IPS-11a (cell line): Measurements from ENCODE around the gene KIF5C.

Experiments
- H3K4me3 ChIP-seq: one replicate; pipeline ENCODE4 v1.5.1; 2013; ENCODE audit warnings: low read depth, low read length, control low read depth

Gene KIF5C

DNA sequence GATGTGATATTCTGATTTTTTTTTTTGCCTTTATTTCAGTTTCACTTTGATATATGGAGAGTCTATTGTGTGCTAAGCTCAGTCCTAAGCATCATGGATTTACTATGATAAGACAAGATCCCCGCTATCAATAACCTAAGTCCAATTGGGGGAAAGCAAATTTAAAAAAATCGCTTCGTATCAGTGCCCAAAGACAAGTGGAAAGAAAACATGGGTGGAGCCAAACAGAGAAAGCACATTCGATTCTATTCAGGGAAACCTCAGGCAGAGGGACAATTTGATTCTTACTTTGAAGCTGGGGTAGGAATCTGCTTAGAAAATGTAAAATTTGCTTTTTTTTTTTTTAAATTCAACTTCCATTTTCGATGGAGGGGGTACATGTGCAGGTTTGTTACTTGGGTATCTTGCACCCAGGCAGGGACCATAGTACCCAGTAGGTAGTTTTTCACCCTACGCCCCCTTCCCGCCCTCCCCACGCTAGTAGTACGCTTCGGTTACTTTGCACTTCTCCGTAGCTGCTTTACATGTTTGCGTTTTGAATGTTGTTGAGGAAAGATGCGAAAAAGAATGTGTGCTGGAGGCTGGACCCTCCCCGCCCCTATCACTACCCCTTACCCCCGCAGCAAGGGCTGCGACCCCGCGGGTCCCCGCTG is 12.4 kb downstream of the KIF5C start:
- peak overlapping the region; percentile 52 for H3K4me3 ChIP-seq

DNA sequence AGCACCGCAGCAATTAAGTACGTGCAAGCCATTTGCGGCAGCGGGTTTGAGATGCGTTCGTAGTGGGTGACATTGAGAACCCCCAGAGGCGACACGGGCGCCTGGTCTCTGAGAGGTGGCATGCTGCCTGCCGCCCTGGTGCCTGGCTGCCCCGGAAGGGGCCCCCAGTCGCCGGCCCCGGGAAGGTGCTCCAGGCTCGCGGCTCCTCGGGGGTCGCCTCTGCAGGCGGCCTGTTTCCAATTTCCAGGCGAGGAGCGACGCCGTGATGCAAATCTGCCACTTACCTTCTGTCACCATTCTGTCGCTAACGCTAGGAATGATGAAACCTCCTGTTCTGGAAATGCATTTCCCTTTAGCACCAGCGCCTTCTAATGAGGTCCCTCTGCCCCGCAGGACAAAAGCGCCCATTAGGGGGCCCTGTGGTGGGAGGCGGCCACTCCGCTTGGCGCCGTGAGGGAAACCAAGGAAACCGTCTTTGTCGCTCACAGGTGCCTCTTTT is 13.0 kb downstream of the KIF5C start:
- H3K4me3 ChIP-seq = peak overlapping the region; percentile 52

DNA sequence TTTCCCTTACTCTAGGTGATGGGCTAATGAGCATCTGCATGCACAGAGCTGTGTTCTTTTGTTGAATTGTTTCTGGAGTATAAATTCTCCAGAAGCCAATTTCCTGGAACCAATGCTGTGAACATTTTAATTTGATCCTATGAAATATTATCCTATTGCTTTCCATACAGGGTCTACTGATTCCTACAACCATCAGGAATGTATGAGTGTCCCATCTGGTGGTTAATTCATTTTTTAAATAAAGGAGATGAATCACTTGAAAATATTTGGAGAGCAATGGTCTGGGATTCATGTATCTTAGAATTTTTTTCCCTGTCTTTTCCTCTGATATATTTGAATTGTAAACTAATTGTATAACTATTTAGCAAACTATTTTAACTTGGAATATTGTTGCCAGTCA is 14.0 kb downstream of the KIF5C start:
- H3K4me3 ChIP-seq = no peak overlapping the region

DNA sequence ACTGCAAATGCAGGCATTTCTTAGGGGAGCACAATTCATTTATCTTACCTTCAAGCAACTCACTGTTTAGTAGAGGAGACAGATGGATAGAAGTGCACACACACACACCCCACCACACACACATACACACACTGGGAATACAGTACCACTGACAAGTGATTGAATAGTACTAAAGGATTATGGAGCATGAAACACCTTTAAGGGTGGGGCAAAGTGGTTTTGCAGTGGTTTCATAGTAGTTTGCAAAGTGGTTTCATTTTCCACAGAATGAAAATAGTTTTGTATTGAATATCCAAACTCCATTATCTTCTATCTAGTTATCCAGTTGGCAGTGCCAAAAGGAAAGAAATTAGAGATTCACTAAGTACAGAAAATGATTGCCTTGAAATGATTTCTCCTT is 18.9 kb downstream of the KIF5C start:
- H3K4me3 ChIP-seq = no peak overlapping the region

DNA sequence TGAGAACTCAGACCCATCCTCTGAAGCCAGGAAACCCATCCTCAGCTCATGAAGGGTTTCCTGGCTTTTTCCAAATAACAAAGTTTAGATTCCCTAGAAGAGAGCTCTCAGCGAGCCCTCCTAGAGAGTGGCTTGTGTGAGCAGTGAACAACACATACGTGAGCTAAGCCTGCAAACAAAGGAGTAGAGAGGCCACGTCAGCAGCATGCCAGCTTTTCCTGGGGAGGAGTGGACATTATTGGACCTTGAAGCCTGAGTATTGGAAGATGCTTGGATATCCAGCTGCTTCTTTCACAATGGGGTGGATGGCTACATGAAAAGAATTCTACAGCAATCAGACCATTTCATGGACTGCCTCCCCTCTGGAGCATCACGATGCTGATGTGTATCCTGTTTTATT is 21.1 kb downstream of the KIF5C start:
- no peak overlapping the region for H3K4me3 ChIP-seq

DNA sequence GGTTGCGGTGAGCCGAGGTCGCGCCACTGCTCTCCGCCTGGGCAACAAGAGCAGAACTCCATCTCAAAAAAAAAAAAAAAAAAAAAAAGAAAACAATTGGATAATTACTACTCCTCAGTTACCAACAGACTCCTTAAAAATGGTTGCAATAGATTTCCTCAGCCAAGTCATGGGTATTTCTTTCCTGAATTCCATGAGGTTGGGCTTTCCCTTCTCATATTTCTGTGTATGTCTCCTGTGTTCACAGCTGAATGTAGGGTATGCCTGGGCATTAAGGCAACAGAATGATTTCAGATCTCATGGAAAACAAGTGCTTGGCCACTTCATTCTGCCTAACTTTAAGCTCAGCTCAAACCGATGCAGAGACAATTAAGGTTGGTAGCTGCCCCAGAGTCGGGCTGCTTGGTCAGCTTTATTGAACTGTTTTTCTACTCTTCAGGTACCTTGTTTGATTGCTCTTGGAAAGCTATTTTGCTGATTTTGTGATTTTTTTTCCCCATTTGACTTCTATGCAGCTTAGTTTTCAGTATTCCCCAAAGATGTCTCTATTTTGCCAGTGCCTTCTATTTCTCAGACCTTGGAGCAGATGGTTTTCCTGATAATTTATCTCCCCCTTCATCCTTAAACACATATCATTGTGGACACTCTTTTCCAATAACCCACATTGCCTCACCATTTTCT is 24.8 kb downstream of the KIF5C start:
- H3K4me3 ChIP-seq = no peak overlapping the region

DNA sequence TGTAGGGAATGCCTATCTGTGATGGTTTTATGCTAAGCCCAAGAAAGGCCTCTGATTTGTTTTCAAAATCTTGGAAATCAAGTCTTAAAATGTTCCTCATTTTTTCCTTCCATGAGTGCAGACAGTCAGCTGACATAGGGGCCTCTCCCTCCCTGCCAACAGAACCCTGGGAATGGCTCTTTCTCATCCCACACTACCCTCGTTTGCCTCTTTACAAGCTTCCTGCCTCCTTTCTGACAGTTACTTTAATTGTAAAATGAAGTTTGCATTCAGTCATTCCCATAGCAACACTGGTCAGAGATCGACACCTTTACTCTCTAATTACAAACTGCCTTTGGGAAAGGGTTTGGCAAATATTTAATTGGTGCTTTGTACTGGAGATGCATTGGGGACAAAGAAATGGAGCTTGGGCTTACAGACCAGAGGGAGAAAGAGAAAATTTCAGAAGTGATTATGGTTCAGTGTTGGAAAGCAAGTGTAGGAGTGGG is 25.4 kb downstream of the KIF5C start:
- H3K4me3 ChIP-seq = no peak overlapping the region

DNA sequence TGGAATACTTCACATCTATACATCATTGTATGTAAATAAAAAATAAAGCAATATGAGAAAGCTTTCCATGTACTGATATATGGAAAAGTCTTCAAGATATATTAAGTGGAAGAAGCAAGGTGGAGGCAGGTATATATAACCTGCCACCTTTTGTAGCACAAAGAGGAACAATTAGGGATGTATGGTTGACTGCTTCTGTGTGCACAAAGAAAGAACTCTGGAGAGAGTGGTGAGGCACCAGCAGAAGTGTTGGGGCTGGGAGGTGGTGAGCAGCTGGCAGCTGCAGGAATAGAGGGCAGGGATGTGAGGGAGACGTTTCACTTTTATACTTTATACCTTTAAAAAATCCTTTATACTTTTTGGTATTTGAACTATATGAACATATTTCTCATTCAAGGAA is 26.1 kb downstream of the KIF5C start:
- no peak overlapping the region for H3K4me3 ChIP-seq

DNA sequence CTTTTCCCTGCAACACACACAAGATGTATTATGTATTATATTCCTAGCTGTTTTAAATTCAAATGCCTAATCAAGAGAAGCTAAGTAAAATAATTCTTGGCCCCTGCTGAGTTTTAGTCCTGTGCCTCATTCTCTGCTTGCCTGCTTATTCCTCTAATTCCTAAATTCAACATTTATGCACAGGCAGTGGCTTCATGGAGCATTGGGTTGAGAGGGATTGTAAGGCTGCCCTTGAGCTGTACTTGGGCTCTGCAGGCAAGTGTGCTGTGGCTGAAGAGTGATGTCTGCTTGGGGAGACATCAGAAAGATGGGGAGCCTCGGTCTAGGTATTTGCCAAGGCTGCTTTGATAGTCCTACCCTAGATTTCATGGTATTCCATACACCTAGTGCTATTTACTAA is 27.8 kb downstream of the KIF5C start:
- H3K4me3 ChIP-seq = no peak overlapping the region

DNA sequence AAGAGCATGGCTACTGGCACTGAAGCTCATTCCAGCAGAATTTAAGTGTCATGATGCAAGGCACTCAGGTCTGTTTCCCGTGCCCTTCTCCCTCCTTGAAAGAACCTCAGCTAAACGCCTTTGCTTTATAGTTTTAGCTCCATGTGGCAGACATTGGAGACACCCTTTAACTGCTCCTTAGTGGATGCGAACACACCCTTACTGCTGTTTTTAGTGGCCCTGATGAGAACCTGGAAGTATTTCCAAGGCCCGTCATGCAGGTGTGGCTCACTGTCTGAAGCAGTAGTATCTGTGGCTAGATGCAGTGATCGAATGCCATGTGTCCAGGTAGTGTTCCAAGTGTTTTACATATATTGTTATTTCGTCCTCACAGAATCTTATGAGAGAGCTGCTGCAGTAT is 28.3 kb downstream of the KIF5C start:
- no peak overlapping the region for H3K4me3 ChIP-seq

DNA sequence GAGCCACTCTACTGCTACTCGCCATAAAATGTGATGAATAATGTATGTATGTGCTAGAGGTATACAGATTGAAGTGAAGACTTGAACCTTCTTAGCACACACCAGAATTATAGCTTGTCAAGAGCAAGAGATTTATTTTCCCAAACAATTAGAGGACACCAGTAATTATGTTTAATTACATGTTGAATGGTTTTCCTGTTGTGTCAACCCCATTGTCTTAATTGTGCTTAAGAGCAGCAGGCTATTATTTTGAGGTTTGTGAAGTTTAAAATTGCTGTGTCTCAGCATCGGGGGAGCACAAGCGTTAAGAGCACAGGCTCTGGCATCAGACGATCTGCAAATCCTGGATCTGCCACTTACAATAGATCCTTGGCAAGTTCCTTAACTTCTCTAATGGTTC is 29.0 kb downstream of the KIF5C start:
- H3K4me3 ChIP-seq = no peak overlapping the region

DNA sequence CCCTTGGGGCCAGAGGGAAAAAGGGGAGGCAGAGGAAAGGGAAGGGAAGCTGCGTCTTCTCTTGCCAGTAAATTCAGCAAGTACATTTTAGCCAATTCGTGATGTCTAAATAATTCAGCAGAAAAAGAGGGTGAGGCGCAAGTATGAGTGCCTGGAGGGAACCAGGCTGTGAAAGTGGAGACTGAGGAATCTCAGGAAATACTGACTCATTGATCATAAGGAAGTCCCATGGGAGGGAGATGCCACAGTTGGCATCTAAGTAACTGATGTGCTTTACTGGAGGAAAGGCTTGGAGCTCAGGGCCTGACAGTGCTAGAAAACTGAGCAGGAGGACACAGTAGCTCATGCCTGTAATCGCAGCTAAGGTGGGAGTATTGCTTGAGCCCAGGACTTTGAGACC is 31.1 kb downstream of the KIF5C start:
- H3K4me3 ChIP-seq = no peak overlapping the region

DNA sequence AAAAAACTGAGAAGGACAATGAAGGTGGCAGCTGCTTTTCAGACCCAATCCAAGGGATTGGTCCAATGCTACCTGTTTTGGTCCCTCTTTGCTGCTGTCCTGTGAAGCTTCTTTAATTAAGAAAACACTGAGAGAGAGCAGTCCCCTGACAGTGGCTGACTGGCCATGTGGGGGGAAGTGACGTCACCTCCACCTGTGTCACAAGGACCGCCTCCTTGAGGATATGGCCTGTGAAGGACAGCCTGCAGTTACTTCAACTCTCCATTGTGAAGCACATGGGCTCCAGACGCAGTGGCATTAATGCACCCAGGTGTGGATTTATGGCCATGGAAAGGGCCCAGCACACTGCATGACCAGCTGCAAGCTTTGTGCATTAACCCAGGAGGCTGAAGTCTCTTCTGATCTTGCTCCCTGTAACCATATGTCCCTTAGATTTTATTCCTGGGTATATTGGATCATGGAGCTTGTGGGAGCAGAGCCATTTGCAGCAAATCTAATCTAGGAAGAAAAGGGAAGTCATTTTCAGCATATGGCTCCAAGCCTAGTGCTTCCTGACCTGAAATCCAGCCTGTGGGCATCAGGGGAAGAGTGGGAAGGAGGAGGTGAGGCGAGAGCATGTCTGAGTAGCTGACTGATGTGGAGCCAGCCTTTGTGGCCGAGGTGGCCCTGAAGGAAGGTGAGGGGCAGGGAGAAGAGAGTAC is 32.2 kb downstream of the KIF5C start:
- no peak overlapping the region for H3K4me3 ChIP-seq

DNA sequence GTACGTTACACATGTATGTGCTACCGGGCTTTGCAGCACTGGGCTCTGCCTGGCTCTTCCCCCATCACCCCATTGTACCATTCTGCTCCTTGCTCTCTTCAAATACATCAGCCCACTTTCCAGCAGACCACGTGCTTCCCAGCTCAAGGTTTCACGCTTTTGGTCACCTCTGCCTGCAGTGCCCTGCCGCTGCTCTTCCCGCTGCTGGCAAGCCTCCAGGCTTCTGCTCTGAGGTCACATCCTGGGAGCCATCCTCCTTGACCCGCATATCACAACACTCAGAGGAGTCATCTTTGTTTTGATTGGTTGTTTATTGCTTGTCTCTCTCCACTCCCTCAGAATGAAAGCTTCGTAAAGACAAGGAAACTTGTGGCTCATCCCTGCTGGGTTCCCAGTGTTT is 34.1 kb downstream of the KIF5C start:
- no peak overlapping the region for H3K4me3 ChIP-seq

DNA sequence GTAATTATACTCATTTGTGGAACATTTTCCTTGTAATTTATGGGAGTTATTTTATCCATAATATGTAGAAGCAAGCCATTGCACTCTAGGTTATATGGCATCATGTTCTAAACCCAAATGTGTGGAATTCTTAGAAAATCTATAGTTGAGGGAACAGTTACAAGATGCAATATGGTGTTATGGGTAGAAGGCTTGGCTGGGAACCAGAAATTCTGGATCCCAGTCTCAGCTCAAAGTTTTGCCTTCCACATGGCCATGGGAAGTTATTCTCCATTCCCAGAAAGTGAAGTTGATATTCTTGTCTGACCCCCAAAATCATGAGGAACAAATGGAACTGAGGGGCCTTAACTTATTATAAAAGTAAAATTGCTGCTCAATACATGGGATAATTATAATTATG is 38.0 kb downstream of the KIF5C start:
- H3K4me3 ChIP-seq = no peak overlapping the region

DNA sequence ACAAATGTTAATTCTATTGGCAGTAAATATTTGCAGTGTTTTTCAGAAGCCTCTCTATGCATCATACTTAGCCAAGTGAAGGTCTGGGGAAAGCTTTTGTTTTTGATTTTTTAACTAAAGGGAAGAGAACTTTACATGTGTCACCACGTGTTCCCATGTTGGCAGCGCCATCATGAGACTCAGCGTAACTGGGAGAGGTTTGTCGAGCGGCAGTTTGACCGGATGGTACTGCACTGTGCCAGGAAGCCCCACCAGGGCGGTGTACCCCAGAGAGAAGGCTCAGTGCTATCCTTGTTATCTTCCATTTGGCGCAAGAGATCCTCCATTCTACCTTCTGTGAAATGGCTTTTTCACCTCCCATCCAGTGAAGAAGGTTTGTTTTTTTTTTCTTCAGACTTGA is 38.5 kb downstream of the KIF5C start:
- H3K4me3 ChIP-seq = no peak overlapping the region

DNA sequence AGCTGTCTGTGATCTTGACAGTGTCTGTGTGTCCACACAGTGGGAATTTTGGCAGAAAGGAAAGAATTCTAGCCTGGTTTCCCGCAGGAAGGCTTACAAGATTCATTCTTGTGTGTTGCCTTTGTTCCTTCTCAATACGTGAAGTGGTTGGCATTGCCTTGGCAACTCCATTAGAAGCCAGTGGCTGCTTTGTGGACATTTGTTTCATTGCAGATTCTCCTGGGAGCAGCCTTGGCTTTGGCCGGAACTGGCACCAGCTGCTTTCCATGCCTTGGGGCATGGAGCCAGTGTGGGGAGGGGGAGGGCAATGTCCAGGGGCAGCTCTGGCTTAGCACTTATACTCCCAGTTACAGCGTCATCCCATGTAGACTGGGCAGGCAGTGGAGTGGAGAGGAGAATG is 39.4 kb downstream of the KIF5C start:
- no peak overlapping the region for H3K4me3 ChIP-seq

DNA sequence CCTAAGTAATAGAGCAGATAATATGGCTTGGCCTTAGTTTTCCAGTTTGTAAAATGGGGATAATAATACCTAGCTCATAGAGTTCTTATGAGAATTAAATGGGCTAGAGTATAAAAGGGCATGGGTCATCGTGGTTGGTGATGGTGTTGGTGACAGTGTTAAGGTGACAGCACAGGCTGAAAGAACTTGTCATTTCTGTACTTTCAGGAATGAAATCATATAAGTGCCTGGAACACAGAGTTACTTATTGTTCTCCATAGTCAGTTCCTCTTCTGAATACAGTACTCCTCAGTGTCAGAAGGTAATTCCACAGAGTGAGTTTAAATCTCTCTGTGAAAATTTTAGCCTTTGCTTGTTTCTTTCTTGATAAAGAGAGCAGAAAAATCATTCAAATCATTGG is 42.4 kb downstream of the KIF5C start:
- no peak overlapping the region for H3K4me3 ChIP-seq

DNA sequence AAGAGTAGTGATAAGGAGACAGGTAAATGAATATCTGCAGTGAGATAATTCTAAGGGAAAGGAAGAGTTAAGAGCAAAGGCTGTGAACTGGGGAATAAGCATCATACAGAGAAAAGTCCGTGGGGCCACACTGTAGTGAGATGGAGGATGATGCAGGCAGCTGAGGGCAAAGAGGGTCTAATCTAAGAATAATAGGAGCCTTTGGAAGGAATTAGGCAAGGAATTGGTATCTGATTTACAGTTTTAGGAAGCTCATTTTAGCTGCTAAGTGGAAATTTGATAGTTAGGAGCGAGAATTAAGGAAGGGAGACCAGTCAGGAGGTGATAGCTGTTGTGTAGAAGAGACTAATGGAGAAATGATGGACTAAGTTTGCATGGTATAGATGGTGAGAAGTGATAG is 43.5 kb downstream of the KIF5C start:
- no peak overlapping the region for H3K4me3 ChIP-seq

DNA sequence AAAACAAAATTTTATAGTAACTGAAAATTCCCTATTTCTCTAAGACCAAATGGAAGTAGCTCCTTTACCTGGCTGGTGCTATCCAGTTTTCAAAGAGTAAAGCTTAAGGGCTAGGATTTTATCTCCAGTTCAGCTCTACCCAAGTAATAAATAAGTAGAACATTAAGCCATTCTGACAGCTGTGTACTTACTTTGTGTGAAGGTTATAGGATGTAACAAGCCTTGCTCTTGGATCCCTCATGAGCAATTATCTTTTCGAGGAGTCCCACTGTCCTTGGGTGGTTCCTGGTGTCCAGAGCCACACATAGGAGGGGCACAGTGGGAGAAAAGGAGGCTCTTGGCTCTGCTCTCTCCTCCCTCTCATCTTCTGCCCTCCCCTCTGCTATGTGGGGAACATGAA is 45.5 kb downstream of the KIF5C start:
- no peak overlapping the region for H3K4me3 ChIP-seq

DNA sequence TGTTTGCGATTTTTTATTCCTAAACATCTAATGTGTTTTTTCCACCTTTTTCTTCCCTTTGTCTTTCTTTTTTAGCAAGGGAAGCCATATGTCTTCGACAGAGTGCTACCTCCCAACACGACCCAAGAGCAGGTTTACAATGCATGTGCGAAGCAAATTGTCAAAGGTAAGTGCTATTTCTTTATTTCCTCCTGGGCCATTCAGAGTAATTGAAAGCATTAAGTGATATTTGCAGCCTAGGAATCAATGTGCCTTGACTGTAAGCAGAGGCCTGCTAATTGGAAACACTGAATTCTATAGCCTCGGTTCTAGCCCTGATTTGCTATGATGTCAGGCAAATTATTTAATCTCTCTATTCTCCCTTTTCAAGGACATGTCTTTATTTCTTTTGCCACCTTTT is 47.0 kb downstream of the KIF5C start:
- no peak overlapping the region for H3K4me3 ChIP-seq
